ENCODE data around the gene DND1.

DNA sequence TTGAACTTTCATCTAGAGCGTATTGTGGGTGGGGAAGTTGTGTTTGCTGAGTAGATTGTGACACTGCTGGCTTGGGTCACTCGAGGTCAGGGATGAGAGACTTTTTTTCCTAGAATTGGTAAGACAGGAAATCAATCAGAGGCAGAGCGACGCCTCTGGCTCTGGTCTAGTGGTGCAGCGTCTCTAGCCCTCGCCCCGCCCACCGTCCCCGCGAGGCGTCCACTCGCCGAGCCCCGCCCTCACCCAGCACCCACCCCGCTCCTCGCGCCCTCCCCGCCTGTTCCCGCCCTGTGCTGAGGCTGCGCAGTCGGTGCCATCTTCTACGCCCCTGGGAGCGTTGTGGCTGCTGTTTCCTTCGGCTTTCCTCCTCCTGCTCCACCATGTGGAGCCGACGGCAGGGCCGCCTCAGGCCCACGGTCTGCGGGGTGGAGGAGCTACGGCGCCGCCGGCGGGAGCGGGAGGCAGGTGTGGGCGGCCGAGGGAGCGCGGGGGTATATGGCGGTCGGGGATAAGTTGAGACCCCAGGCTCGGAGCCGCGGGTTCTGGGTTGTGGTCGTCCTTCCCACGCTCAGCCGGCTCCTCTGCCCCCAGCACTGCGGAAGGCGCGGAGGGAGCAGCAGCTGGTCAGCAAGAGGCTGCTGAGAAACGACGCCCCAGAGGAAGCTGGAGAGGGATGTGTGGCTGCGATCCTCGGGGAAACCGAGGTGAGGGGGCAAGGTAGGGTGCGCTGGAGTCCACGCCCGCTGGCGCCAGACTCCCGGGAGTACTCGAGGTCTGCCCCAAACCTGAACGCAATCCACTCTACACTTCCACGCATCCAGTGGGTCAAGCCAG is 34.0 kb downstream of the DND1 start, which contains the start of gene TMCO6:
- TF ChIP-seq CTCF (optimal IDR thresholded peaks at IDR 0.05 in 1 of 3, IDR thresholded peaks at IDR 0.05 in 1 of 3, conservative IDR thresholded peaks at IDR 0.05 in 1 of 3; ENCODE audit: extremely low read depth in 1 of 3, insufficient read depth in 2 of 3, low read length in 3 of 3): peak; percentile 56 to 73 (median 72)
- TF ChIP-seq EZH2 (IDR thresholded peaks at IDR 0.05; ENCODE audit: low read length): no peak
